ENCODE measurements around the gene CCDC60.

The CCDC60 gene

DNA sequence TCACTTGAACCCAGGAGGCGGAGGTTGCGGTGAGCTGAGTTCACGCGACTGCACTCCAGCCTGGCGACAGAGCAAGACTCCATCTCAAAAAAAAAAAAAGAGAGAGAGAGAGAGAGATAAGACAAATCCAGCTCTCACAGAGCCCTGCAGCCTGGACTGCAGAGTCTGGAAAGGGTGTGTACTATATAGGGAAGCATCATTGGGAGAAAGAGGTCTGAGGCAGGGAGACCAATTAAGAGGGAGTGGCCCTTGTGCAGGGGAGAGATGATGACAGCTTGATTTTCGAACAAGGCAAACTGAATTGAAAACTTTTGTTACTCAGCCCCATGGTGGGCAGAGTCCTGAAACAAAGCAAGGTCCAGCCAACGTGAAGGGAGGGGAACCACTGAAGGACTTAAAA lies 116.2 kb downstream of the CCDC60 start:
- H3K4me3 ChIP-seq (ENCODE audit: control insufficient read depth, low read depth, low read length) = no peak overlapping the region
- TF ChIP-seq, protein P1, sequence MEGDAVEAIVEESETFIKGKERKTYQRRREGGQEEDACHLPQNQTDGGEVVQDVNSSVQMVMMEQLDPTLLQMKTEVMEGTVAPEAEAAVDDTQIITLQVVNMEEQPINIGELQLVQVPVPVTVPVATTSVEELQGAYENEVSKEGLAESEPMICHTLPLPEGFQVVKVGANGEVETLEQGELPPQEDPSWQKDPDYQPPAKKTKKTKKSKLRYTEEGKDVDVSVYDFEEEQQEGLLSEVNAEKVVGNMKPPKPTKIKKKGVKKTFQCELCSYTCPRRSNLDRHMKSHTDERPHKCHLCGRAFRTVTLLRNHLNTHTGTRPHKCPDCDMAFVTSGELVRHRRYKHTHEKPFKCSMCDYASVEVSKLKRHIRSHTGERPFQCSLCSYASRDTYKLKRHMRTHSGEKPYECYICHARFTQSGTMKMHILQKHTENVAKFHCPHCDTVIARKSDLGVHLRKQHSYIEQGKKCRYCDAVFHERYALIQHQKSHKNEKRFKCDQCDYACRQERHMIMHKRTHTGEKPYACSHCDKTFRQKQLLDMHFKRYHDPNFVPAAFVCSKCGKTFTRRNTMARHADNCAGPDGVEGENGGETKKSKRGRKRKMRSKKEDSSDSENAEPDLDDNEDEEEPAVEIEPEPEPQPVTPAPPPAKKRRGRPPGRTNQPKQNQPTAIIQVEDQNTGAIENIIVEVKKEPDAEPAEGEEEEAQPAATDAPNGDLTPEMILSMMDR (IDR thresholded peaks at IDR 0.05; ENCODE audit: control insufficient read depth, insufficient read depth, low read depth, low read length, missing control alignments) = no peak
- no peak for DNase-seq (ENCODE audit: low read depth)

DNA sequence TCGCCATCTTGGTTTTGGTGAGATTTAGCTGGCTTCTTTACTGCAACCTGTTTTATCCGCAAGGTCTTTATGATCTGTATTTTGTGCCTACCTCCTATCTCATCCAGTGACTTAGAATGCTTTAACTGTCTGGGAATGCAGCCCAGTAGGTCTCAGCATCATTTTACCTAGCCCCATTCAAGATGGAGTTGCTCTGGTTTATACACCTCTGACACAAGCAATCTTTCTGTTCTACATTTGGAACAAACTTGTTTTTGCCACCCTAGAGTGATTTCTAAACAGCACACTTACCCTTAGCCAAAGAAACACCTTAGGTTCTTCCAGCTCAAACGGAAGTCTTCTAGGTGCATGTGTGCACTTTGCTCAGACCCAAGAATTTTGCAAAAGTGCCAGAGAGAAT lies 122.3 kb downstream of the CCDC60 start:
- H3K4me3 ChIP-seq (ENCODE audit: control insufficient read depth, low read depth, low read length) = no peak overlapping the region
- no peak for DNase-seq (ENCODE audit: low read depth)
- TF ChIP-seq, protein P1 (IDR thresholded peaks at IDR 0.05; ENCODE audit: control insufficient read depth, insufficient read depth, low read depth, low read length, missing control alignments) = no peak

DNA sequence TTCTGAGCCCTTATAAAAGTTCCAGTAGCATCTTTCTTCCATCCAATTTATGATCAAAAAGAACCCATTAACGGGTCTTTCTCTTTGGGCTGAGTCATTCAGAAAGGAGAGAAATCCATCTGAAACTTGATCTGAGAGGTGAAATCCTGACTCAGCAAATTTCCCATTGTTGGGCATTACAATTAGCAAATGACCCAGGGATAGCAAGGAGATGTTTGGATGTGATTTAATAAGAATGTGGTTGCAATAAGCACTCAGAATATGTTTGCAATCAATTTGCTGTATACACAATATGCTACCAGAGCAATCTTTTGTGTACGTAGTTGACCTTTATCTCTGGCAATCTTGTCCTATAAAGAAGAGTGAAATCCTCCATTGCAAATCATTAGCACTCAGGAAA lies 122.7 kb downstream of the CCDC60 start:
- DNase-seq (ENCODE audit: low read depth) = no peak
- H3K4me3 ChIP-seq (ENCODE audit: control insufficient read depth, low read depth, low read length) = no peak overlapping the region
- TF ChIP-seq, protein P1 (IDR thresholded peaks at IDR 0.05; ENCODE audit: control insufficient read depth, insufficient read depth, low read depth, low read length, missing control alignments) = no peak

DNA sequence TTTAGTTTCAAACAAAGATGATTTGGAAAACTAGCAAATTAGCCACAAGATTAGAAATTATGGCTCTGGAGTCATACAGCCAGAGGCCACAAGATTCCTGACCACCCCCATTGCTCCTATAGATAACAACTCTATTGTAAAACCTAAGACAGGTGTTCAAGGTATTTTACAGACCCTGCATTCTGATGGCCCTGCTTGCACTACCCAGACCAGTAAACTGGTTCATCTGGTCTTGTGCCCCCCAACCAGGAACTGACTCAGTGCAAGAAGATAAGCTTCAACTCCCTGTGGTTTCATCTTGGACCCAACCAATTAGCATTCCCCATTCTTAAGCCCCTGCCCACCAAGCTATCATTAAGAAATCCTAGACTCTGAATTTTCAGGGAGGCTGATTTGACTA lies 125.0 kb downstream of the CCDC60 start:
- DNase-seq (ENCODE audit: low read depth) = no peak
- TF ChIP-seq, protein P1 (IDR thresholded peaks at IDR 0.05; ENCODE audit: control insufficient read depth, insufficient read depth, low read depth, low read length, missing control alignments) = no peak
- no peak overlapping the region for H3K4me3 ChIP-seq (ENCODE audit: control insufficient read depth, low read depth, low read length)

DNA sequence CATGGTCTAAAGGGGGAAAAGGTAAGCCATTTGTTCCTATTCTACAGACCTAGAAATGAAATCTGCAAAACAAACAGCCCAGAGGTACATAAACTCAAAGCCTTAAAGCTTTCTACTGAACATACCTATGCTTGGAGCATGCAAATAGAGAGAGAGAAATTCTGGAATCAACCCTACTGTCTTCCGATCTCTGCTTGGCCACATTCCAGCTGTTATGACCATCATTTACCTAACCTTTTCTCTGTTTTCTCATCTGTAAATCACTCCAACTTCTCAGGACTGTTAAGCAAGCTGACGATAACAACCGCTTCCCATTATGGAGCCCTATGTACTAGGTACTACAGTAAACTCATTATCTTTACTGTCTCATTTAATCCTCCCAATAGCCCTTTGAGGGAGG lies 126.3 kb downstream of the CCDC60 start:
- TF ChIP-seq, protein P1 (IDR thresholded peaks at IDR 0.05; ENCODE audit: control insufficient read depth, insufficient read depth, low read depth, low read length, missing control alignments) = no peak
- no peak for DNase-seq (ENCODE audit: low read depth)
- H3K4me3 ChIP-seq (ENCODE audit: control insufficient read depth, low read depth, low read length) = no peak overlapping the region

DNA sequence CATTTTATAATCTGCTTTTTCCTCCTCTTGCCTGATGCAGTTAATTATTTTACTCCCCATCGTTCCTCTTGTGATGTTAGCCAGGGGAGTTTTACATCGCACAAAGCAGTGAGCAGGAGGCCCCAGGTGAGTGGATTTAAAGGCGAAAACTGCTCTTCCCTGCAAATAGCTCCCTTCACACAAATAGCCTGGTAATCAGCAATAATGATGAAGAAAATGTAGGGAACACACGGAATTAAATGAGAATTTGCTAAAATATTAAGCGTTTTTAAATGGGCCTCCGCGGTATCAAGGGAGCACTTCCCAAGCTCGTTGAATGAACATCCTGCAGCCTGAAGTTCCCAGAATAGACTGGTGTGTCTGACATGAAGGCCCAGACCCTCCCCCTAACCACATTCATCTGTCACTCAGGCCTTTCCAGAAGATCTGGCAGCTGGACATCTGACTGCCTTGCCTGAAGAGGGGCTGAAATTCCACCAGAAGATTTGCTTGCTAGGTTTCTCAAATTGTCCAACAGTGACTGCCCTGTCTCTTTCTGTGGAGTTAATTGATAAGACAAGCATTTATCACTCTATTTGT lies 127.2 kb downstream of the CCDC60 start:
- H3K4me3 ChIP-seq (ENCODE audit: control insufficient read depth, low read depth, low read length) = no peak overlapping the region
- TF ChIP-seq, protein P1 (IDR thresholded peaks at IDR 0.05; ENCODE audit: control insufficient read depth, insufficient read depth, low read depth, low read length, missing control alignments) = no peak
- DNase-seq (ENCODE audit: low read depth) = no peak
